Left forelimb (tissue), 1 donor: ENCODE measurements around the gene APOBEC3H.
"Not testable (repeated sequence)": the region's sequence is repeated elsewhere in the genome, so short reads cannot be mapped to it uniquely, and the experiment has no call there.

ENCODE experiments used
- DNase-seq: peaks from one replicate; pipeline ENCODE4 v3.0.0-alpha.2; 2018; ENCODE audit warnings: low spot score

APOBEC3H gene

GRCh38 chr22:39097098-39098020 lies at the start of gene APOBEC3H:
Gene APOBEC3H, plus strand, starts transcription at chr22:39097244. Its CDS starts 3,035 bp downstream, at chr22:39100279.
- DNase-seq = no peak

GRCh38 chr22:39049486-39049885 lies 47.6 kb upstream of the APOBEC3H start:
- DNase-seq = not testable (repeated sequence)

DNA sequence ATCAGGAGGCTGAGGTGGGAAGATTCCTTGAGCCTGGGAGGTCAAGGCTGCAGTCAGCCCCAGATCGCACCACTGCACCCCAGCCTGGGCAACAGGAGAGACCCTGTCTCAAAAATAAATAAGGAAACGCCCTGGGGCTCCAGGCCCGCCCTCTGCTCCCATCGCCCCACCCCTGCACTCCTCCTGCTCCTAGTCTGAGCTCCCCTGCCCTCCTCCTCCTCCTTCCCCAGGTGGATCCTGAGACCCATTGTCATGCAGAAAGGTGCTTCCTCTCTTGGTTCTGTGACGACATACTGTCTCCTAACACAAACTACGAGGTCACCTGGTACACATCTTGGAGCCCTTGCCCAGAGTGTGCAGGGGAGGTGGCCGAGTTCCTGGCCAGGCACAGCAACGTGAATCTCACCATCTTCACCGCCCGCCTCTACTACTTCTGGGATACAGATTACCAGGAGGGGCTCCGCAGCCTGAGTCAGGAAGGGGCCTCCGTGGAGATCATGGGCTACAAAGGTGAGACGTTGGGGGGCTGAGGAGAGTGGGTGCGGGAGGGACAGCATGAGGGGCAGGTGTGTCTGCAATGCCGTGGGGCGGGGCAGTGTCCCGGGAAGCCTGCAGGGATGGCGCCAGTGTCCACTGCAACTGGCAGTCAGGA lies 45.1 kb upstream of the APOBEC3H start:
- DNase-seq = not testable (repeated sequence)

DNA sequence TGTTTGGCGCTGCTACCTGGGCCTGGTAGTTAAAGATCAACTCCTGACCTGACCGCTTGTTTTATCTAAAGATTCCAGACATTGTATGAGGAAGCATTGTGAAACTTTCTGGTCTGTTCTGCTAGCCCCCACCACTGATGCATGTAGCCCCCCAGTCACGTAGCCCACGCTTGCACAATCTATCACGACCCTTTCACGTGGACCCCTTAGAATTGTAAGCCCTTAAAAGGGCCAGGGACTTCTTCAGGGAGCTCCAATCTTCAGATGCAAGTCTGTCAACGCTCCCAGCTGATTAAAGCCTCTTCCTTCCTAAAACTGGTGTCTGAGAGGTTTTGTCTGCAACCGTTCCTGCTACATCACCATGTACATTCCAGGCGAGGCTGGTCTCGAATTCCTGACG lies 41.4 kb upstream of the APOBEC3H start:
- DNase-seq = no peak

- not testable (repeated sequence) for DNase-seq
Measured at GRCh38 chr22:39061290-39061689, 35.8 kb upstream of the APOBEC3H start.

GRCh38 chr22:39061951-39062350 lies 35.1 kb upstream of the APOBEC3H start:
- not testable (repeated sequence) for DNase-seq

DNA sequence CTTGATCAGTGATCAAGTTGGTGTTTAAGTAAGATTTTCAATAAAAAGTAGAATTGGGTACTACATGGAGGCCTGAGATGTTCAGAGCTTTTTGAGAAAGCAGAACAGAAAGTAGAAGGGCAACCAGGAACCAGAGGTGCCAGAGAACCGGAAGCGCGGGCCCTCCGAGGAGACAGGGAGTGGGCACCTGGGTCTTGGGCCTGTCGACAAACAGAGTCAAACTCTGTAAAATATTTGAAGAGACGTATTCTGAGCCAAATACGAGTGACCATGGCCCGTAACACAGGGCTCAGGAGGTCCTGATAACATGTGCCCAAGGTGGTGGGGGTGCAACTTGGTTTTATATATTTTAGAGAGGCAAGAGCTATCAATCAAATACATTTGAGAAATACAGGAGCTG lies 33.1 kb upstream of the APOBEC3H start:
- DNase-seq = not testable (repeated sequence)

GRCh38 chr22:39066442-39067276 lies 30.4 kb upstream of the APOBEC3H start:
- DNase-seq = not testable (repeated sequence)

- no peak for DNase-seq
Measured at GRCh38 chr22:39068033-39068785, 28.8 kb upstream of the APOBEC3H start.

- DNase-seq = no peak
Measured at GRCh38 chr22:39070186-39070585, 26.9 kb upstream of the APOBEC3H start.

DNA sequence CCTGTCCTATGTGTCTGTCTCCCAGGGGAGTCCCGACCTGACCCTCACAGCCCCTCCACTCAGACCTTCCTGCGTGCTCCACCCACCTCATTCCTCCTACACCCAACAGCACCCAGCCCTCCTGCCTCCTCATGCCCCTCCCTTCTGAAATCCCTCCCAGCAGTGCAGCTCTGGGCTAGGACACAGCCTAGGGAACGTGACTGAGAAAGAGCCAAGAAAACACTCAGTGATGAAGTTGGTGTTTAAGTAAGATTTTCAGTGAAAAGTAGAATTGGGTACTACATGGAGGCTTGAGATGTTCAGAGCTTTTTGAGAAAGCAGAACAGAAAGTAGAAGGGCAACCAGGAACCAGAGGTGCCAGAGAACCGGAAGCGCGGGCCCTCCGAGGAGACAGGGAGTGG lies 24.5 kb upstream of the APOBEC3H start:
- not testable (repeated sequence) for DNase-seq

- no peak for DNase-seq
Measured at GRCh38 chr22:39073981-39074380, 23.1 kb upstream of the APOBEC3H start.

- DNase-seq = not testable (repeated sequence)
Measured at GRCh38 chr22:39076155-39077025, 20.7 kb upstream of the APOBEC3H start.

DNA sequence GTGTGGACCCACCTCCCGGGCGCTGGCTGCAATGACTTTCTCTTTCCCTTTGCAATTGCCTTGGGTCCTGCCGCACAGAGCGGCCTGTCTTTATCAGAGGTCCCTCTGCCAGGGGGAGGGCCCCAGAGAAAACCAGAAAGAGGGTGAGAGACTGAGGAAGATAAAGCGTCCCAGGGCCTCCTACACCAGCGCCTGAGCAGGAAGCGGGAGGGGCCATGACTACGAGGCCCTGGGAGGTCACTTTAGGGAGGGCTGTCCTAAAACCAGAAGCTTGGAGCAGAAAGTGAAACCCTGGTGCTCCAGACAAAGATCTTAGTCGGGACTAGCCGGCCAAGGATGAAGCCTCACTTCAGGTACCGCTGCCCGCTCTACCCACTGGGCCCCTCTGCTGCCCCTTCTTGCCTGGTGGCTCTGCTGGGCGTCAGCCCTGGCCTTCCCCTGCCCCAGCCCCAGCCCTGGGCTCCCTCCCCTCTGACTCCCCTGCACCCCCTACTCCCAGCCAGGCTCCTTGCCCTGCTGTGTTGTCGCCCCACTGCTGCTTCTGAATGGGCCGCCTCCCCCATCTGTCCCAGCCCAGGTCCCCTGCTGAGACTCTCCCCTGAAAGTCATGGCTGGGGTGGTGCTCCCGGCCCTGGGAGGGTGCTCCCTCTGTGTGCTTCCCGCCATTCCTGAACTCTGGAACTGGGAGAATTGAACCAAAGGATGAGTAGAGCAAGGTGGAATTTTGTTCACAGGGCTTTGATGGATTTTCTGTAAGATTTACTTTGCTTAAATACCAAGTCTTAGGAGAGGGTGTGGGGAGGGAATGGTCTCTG lies 19.8 kb upstream of the APOBEC3H start, which contains the start of gene APOBEC3G:
APOBEC3G (plus strand) TSS at position 250 of the 815 bp plus-strand sequence; CDS start at position 337, 87 bp downstream.
- not testable (repeated sequence) for DNase-seq

GRCh38 chr22:39077912-39078311 lies 19.1 kb upstream of the APOBEC3H start:
- not testable (repeated sequence) for DNase-seq

DNA sequence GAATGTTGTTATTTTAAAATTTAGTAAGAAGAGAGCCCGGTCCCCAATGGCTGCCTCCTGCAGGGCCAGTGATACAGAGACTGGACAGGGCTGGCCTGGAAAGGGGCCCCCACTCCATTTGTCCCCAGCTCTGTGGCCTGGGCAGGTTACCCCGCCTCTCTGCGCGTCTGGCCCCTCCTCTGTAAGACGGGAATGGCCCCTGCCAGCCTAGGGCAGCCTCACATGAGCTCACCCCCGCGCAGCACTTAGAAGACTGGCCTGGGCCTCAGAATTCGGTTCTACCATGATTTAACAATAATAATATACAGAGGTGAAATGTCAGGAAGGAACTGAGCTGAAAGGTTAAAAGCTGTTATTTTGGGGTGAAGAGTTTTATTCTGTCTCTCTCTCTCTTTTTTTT lies 18.7 kb upstream of the APOBEC3H start:
- no peak for DNase-seq

- DNase-seq = not testable (repeated sequence)
Measured at GRCh38 chr22:39079054-39079637, 17.9 kb upstream of the APOBEC3H start.

DNA sequence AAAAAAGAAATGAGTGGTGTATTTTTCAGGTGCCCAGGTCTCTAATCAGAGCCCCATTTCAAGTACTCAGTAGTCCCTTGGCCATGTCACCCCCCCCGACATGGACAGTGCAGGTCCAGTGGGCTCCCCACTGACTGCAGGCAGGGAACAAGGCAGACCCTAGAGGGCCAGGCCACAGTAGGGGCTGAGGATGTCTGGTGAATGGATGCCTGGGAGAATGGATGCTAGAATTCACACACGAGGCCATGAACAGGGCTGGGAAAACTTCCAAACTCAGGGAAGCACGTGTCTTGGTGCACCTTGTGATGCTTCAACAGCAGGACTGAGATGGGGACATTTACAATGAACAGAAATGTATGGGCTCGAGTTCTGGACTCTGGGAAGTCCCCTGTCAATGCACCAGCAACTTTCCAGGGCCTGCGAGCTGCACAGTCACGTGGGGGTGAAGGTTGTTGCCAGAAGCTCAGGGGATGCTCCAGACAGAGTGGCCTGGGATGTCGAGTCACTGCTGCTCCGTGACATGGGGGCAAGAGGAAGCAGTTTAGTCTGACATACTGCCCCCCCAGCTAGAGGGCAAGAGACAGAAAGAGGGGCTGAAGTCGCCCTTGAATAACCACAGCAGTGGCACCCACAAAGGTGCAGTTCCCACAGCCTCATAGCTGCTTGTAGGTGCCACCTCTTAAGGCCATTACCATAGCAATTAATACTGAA lies 16.8 kb upstream of the APOBEC3H start:
- DNase-seq = no peak
